Measurements from ENCODE around the gene ALG11.
"Not testable (repeated sequence)": the region's sequence is repeated elsewhere in the genome, so short reads cannot be mapped to it uniquely, and the experiment has no call there.

Gene ALG11

DNA sequence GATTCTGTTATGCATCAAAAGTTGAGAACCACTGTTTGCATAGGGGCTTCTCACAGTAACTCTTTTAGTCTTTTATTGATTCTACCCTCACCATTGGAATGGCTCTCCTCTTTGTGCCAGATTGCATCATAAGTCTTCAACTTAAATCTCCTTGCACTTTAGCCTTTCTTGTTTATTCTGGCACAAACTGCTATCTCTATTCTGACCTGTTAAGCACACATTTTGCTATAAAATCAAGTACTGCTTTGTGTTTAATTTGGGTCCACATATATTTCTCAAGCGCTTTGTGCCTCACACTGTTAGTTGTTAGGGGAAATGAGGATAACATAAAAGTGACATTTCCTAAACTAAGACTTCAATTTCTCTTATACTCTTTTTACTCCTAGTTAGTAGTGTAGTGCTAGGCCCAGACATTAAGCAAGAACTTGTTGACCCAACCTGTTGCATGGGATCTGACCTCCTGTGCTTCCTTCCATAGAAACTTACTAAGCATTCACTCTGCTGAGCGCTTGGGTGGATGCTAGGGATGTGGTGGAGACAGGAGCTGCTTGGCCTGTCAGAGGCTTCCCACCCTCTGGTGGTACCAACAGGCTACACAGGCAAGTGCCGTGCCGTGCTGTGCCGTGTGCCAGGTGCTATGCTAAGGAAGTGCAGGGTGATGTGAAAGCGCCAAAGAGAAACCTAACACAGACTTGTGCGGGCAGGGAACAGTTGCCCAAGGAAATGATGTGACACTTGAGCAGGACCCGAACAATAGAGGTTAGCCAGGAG is 13.5 kb downstream of the ALG11 start:
- TF ChIP-seq, protein P1, sequence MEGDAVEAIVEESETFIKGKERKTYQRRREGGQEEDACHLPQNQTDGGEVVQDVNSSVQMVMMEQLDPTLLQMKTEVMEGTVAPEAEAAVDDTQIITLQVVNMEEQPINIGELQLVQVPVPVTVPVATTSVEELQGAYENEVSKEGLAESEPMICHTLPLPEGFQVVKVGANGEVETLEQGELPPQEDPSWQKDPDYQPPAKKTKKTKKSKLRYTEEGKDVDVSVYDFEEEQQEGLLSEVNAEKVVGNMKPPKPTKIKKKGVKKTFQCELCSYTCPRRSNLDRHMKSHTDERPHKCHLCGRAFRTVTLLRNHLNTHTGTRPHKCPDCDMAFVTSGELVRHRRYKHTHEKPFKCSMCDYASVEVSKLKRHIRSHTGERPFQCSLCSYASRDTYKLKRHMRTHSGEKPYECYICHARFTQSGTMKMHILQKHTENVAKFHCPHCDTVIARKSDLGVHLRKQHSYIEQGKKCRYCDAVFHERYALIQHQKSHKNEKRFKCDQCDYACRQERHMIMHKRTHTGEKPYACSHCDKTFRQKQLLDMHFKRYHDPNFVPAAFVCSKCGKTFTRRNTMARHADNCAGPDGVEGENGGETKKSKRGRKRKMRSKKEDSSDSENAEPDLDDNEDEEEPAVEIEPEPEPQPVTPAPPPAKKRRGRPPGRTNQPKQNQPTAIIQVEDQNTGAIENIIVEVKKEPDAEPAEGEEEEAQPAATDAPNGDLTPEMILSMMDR (IDR thresholded peaks at IDR 0.05; ENCODE audit: low read depth, low read length, missing control alignments), result no peak
- in situ Hi-C loops (cut with HindIII; ENCODE audit: low sequenced_read_pairs), result no loop called here
- no peak overlapping the region for H3K4me3 ChIP-seq (ENCODE audit: low read depth, low read length)
- no peak for DNase-seq (ENCODE audit: low read depth)

DNA sequence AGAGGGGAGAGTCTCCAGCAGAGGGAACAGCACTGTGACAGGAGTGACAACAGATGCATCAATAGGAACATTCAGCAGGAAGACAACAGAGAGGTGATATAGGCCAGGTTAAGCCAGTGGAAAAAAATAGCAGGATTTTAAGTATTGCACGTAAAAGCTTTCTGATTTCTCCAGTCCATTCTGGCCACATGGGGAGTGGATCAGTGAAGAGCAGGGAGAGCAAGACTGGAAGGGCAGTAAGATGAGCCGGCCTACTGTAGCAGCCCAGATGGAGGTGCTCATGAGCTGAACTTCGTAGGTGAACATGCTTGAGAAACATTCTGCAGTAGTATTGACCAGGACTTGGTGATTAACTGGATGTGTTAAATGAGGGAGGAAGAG is 14.0 kb downstream of the ALG11 start:
- H3K4me3 ChIP-seq (ENCODE audit: low read depth, low read length), result no peak overlapping the region
- TF ChIP-seq, protein P1 (IDR thresholded peaks at IDR 0.05; ENCODE audit: low read depth, low read length, missing control alignments), result no peak
- no peak for DNase-seq (ENCODE audit: low read depth)
- in situ Hi-C loops (cut with HindIII; ENCODE audit: low sequenced_read_pairs), result no loop called here

DNA sequence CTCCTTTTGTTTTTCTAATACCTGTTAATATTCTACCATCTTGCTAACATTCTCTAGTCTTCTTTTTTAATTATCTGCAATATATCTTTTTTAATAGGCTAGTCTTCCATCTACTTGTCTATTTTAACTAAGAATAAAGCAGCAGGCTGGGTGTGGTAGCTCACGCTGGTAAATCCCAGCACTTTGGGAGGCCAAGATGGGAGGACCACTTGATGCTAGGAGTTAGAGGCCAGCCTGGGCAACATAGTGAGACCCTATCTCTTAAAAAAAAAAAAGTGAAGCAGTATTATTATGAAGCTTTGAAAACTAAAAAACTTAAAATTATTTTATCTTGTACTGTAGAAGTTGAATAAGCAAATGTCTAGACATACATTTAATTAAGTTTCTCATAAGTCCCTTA is 15.6 kb downstream of the ALG11 start:
- H3K4me3 ChIP-seq (ENCODE audit: low read depth, low read length), result no peak overlapping the region
- TF ChIP-seq, protein P1 (IDR thresholded peaks at IDR 0.05; ENCODE audit: low read depth, low read length, missing control alignments), result no peak
- no peak for DNase-seq (ENCODE audit: low read depth)
- in situ Hi-C loops (cut with HindIII; ENCODE audit: low sequenced_read_pairs), result no loop called here

DNA sequence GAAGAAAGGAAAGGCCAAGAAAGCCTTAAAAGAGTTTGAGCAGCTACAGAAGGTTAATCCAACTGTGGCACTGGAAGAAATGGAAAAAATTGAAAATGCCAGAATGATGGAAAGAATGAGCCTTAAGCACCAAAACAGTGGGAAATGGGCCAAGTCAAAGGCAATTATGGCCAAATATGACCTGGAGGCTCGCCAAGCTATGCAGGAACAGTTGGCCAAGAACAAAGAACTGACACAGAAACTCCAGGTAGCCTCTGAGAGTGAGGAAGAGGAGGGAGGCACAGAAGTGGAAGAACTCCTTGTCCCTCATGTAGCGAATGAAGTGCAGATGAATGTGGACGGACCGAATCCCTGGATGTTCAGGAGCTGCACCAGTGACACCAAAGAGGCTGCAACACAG is 17.4 kb downstream of the ALG11 start:
- no peak overlapping the region for H3K4me3 ChIP-seq (ENCODE audit: low read depth, low read length)
- DNase-seq (ENCODE audit: low read depth), result no peak
- TF ChIP-seq, protein P1 (IDR thresholded peaks at IDR 0.05; ENCODE audit: low read depth, low read length, missing control alignments), result no peak
- in situ Hi-C loops (cut with HindIII; ENCODE audit: low sequenced_read_pairs), result no loop called here

DNA sequence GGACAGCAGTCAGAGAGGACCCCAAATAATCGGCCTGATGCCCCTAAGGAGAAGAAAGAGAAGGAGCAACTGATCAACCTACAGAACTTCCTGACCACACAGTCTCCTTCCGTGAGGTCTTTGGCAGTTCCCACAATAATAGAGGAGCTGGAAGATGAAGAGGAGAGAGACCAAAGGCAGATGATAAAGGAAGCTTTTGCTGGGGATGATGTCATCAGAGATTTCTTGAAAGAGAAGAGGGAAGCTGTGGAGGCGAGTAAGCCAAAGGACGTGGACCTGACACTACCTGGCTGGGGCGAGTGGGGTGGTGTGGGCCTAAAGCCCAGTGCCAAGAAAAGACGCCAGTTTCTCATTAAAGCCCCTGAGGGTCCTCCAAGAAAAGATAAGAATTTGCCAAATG is 18.2 kb downstream of the ALG11 start:
- in situ Hi-C loops (cut with HindIII; ENCODE audit: low sequenced_read_pairs), result not testable (repeated sequence)

DNA sequence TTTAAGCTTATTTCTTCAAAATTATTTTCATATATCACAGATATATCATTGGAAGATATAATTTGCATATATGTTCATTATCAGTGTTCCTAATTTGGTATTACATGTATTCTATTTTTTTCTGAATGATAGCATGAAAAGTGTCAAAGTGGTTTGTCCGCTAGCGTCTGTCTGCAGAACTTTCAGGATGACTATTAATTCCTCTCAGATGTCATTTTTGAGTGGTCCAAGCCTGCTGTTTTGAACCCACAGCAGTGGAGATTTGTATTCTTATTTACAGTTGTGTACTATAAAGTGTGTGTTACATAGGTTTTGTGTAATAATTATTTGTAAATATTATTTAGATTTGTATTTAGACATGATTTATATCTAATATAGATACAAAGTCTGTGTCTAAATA is 20.8 kb downstream of the ALG11 start:
- DNase-seq (ENCODE audit: low read depth), result no peak
- TF ChIP-seq, protein P1 (IDR thresholded peaks at IDR 0.05; ENCODE audit: low read depth, low read length, missing control alignments), result no peak
- in situ Hi-C loops (cut with HindIII; ENCODE audit: low sequenced_read_pairs), result no loop called here
- no peak overlapping the region for H3K4me3 ChIP-seq (ENCODE audit: low read depth, low read length)

More for the DNA sequence above, 18.2 kb downstream of the ALG11 start:
- H3K4me3 ChIP-seq (ENCODE audit: low read depth, low read length); DNase-seq (ENCODE audit: low read depth): not testable (repeated sequence)

DNA sequence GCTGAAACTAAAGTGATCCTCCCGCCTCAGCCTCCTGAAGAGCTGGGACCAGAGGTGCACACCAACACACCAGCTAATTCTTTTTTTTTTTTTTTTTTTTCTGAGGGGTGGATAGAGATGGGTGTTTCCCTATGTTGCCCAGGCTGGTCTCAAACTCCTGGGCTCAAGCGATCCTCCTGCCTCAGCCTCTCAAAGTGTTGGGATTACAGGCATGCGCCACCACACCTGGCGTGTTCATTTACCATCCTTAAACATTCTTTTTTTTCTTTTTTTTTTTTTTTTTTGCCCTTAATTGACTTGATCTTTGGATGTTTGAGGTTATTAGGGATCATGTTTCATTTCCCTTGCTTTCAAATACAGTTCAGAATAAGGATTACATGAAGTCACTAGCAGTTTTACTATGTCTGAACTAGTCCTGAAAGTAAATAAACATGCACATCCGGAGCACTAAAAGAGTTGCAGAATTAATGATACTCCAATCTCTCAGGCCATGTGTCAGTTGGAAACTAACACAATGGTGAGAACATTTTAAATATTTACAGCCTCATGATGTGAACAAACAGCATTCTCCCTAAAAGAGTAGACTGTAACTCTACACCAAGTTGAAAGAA is 22.5 kb downstream of the ALG11 start:
- no peak overlapping the region for H3K4me3 ChIP-seq (ENCODE audit: low read depth, low read length)
- no peak for DNase-seq (ENCODE audit: low read depth)
- TF ChIP-seq, protein P1 (IDR thresholded peaks at IDR 0.05; ENCODE audit: low read depth, low read length, missing control alignments), result no peak
- in situ Hi-C loops (cut with HindIII; ENCODE audit: low sequenced_read_pairs), result no loop called here
